PC-3 (cell line): Measurements from ENCODE around the gene CSNK1E.

ENCODE experiments used
- EZH2 ChIP-seq: fragments of 300-600 bp; sonication (generic); IDR thresholded peaks from one replicate; pipeline ENCODE4 v1.6.1; 2017; ENCODE audit warnings: antibody characterized with exemption, mild to moderate bottlenecking, low read length; ENCODE audit not compliant: unreplicated experiment
- TF ChIP-seq, protein P1 (sequence below): fragments of 300-600 bp; sonication (generic); conservative IDR thresholded peaks from 2 replicates; pipeline ENCODE4 v1.5.1; 2017; ENCODE audit warnings: antibody characterized with exemption, low read depth, mild to moderate bottlenecking, low read length

DNA sequence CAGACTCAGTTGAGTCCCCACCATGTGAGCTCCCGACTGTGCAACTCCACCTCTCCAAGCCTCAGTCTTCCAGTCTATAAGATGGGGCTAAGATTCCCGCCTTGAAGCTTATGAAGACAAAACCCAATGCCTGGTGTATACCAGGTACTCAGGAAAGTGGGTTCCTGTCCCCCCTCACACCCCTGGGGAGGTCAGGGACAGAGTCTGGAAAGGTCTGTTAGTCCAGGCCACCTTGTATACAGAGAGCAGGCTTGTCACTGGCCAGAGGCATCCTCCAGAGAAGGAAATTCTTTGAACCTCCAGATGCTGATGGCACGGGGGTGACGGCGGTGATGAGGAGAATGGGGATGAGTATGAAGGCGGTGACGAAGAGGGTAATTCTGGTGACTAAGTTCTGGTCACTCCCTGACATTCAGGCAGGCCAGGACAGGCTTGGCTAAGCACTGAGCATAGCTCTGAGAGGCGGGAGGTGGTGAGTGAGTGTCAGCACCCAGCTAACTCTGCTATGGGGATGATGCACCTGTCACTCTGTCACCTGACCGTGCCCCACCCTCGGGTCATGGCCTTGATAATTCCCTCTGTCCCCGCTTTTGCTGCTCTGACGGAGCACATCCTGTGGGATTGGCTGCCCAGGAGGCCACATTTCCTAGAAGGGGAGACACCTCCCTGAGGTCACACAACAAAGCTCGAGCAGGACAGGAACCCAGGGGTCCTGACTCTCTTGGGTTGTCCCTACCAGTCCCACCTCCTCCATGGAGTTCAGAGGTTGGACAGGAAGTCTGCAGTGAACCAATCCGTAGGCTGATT lies 30.9 kb upstream of the CSNK1E start:
- TF ChIP-seq, protein P1, sequence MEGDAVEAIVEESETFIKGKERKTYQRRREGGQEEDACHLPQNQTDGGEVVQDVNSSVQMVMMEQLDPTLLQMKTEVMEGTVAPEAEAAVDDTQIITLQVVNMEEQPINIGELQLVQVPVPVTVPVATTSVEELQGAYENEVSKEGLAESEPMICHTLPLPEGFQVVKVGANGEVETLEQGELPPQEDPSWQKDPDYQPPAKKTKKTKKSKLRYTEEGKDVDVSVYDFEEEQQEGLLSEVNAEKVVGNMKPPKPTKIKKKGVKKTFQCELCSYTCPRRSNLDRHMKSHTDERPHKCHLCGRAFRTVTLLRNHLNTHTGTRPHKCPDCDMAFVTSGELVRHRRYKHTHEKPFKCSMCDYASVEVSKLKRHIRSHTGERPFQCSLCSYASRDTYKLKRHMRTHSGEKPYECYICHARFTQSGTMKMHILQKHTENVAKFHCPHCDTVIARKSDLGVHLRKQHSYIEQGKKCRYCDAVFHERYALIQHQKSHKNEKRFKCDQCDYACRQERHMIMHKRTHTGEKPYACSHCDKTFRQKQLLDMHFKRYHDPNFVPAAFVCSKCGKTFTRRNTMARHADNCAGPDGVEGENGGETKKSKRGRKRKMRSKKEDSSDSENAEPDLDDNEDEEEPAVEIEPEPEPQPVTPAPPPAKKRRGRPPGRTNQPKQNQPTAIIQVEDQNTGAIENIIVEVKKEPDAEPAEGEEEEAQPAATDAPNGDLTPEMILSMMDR, result no peak
- TF ChIP-seq EZH2, result no peak
